UCSD-AML1 (cell line): ENCODE data around the gene SART1.
"Not testable (repeated sequence)": the region's sequence is repeated elsewhere in the genome, so short reads cannot be mapped to it uniquely, and the experiment has no call there.

Source experiments
- DNase-seq: peaks from one replicate; lab custom pipeline; 2025; ENCODE audit not compliant: unreplicated experiment; lab: John Stamatoyannopoulos, UW

Gene SART1

GRCh38 chr11:65932558-65932919 lies 29.0 kb upstream of the SART1 start:
- no peak for DNase-seq

GRCh38 chr11:65934014-65934413 lies 27.5 kb upstream of the SART1 start:
- DNase-seq = no peak

DNA sequence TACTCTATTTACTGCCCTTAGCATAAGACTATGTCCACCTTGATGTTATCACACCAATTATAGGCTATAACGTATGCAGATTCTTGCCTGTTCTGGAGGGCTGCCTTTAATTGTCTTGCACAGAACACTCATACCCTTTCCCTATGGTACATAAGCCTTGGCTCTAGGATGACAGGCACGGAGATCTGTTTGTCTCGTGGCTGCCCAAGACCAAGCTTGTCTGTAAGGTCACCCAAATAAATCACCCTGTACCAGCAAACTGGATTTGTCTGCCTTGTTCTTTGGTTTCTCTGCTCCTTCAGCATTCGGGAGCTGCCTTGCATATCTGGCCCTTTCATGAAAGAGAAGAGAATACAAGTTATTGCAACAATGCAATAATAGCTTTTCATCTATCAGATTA lies 23.8 kb upstream of the SART1 start:
- no peak for DNase-seq

DNA sequence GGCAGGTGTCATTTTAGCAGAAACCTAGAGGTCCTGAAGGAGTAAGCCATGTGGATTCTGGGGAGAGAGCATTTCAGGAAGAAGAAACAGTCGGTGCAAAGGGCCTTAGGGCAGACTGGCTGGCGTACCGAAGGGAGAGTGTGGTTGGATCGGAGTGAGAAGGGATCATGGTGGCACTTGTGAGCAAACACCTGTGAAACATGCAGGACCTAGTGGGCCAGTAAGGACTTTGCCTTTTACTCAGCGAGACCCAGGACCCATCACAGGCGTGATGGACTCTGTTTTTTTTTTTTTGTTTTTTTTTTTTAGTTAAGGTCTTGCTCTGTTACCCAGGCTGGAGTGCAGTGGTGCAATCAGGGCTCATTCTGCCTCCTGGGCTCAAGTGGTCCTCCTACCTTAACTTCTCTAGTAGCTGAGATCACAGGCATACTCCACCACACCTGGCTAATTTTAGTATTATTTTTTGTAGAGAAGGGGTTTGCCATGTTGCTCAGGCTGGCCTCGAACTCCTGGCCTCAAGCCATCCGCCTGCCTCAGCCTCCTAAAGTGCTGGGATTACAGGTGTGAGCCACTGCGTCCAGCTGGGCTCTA lies 19.7 kb upstream of the SART1 start:
- DNase-seq = no peak

- DNase-seq = no peak
Measured at GRCh38 chr11:65942531-65942930, 19.0 kb upstream of the SART1 start.

DNA sequence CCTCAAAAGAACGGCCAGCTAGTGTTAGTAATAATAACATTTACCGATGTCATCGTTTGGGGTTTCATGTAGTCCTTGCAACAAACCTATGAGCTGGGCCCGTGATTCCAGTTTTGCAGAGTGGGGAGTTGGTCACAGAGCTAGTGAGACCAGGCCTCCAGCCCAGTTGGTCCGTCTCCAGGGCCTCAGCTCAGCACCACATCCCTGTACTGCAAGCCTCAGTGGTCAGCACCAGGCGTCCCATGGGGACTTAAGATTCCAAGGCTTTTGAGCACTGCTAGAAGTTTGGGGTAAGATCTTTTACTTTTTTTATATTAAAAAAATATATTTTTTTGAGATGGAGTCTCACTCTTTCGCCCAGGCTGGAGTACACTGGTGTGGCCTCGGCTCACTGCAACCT lies 17.3 kb upstream of the SART1 start:
- no peak for DNase-seq

GRCh38 chr11:65944767-65945166 lies 16.8 kb upstream of the SART1 start:
- no peak for DNase-seq

GRCh38 chr11:65945430-65945911 lies 16.1 kb upstream of the SART1 start, which contains the start of gene TSGA10IP:
TSS of gene TSGA10IP (plus strand) at chr11:65945480. CDS start at chr11:65945676, 196 bp downstream.
- DNase-seq = no peak

- DNase-seq = no peak
Measured at GRCh38 chr11:65945941-65946558, 15.5 kb upstream of the SART1 start.

- no peak for DNase-seq
Measured at GRCh38 chr11:65946655-65947054, 14.9 kb upstream of the SART1 start.

GRCh38 chr11:65947133-65947532 lies 14.4 kb upstream of the SART1 start:
- no peak for DNase-seq

- no peak for DNase-seq
Measured at GRCh38 chr11:65947603-65948125, 13.9 kb upstream of the SART1 start.

DNA sequence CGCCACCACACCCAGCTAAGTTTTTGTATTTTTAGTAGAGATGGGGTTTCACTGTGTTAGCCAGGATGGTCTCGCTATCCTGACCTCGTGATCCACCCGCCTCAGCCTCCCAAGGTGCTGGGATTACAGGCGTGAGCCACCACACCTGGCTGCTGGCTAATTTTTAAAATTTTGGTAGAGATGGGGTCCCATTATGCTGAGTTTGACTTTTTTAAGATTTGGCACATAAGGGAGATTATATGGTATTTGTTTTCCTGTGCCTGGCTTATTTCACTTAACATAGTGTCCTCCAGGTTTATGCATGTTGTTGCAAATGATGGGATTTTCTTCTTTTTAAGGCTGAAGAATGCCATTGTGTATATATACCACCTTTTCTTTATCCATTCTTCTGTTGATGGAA lies 10.8 kb upstream of the SART1 start:
- not testable (repeated sequence) for DNase-seq

GRCh38 chr11:65951641-65952040 lies 9.9 kb upstream of the SART1 start:
- DNase-seq = not testable (repeated sequence)

- no peak for DNase-seq
Measured at GRCh38 chr11:65952052-65952521, 9.4 kb upstream of the SART1 start.

DNA sequence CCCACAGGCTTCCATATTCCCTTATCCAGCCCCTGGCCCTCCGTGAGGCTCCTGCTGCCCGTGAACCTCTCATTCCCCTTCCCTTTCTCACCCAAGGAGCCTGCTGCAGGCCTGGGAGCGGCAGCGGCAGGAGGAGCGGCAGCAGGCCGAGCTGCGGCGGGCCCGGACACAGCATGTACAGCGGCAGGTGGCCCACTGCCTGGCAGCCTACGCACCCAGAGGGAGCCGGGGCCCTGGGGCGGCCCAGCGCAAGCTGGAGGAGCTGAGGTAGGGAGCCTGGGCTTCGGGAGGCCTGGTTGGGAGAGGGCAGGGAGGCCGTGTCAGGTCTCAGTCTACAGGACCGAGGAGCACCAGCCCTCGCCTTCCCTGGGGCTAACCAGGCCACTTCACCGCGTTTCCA lies 8.1 kb upstream of the SART1 start:
- no peak for DNase-seq

DNA sequence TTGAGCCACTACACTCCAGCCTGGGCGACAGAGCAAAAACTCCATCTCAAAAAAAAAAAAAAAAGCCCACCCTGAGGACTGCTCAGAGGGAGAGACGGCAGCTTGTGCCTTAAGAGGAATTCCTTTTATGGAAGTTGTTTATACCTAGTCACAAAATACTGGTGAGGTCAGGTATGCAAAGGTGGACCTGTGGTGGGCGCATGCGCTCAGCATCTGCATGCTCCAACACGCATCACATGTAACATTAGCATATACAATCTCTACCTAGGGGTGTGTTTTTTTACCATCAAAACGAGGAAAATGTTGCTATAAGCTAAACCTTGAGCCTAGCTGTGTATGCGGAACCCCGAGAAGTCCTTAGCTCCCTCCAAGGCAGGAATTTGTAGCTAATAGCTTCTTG lies 6.8 kb upstream of the SART1 start:
- no peak for DNase-seq

- DNase-seq = no peak
Measured at GRCh38 chr11:65958291-65958690, 3.2 kb upstream of the SART1 start.

- no peak for DNase-seq
Measured at GRCh38 chr11:65958774-65959420, 2.6 kb upstream of the SART1 start.

GRCh38 chr11:65960824-65961266 lies 689 bp upstream of the SART1 start:
- no peak for DNase-seq

- no peak for DNase-seq
Measured at GRCh38 chr11:65962141-65962564, 619 bp downstream of the SART1 start.

DNA sequence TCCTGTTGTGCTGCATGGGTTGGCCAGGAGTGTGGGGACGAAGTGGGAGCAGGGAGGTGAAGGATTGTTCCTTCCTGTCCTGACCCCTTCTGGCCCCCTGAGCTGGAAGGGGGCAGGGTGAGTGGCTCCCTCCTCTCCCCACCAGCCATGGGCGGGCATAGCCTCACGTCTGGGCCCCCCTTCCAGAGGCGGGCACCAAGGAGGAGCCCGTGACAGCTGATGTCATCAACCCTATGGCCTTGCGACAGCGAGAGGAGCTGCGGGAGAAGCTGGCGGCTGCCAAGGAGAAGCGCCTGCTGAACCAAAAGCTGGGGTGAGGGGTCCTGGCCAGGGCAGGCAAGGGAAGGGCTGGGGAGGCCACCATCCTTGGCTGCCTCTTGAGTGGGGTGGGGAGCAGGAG lies 3.4 kb downstream of the SART1 start:
- no peak for DNase-seq
